GM21360 (cell line): ENCODE measurements around the gene AAR2.

Source experiments
- ATAC-seq: cut with Tn5 transposase; IDR thresholded peaks from one replicate; pipeline ENCODE4 v1.9.1; 2021; ENCODE audit warnings: mild to moderate bottlenecking, moderate library complexity; ENCODE audit not compliant: unreplicated experiment

The AAR2 gene

GRCh38 chr20:36259177-36260061, 23.1 kb downstream of the AAR2 start:
- ATAC-seq, result no peak

GRCh38 chr20:36260316-36260715, 24.0 kb downstream of the AAR2 start:
- ATAC-seq, result no peak

DNA sequence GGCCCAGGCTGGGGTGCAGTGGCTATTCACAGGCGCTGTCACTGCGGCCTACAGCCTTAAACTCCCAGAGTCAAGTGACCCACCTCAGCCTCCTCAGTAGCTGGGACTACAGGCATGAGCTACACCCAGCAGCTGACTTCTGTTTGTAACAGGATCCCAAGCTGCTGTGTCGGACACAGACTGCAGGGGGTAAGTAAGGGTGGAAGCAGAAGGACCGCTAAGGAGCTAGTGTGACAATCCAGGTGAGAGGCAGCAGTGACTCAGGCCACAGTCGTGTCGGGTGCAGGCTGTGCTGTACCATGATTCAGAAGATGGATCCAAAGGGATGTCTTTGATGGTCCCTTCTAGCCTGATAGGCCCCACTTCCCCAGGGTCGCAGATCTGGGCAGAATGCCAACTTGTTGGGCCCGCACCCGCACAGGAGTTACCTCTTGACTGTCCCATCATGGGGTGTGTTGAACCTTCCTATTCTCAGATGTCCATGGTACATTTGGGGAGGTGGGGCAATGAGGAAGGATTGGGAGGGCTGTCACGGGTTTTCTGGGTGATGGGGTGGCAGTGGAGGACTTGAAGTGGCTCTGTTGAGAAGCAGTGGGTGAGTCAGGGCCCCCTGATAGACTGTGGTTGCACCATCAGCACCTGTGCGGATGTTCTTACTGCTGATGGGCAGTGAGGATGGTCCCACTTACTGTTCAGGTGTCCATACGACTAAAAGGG, 25.3 kb downstream of the AAR2 start:
- no peak for ATAC-seq

- no peak for ATAC-seq
Measured at GRCh38 chr20:36262440-36262839, 26.2 kb downstream of the AAR2 start.

DNA sequence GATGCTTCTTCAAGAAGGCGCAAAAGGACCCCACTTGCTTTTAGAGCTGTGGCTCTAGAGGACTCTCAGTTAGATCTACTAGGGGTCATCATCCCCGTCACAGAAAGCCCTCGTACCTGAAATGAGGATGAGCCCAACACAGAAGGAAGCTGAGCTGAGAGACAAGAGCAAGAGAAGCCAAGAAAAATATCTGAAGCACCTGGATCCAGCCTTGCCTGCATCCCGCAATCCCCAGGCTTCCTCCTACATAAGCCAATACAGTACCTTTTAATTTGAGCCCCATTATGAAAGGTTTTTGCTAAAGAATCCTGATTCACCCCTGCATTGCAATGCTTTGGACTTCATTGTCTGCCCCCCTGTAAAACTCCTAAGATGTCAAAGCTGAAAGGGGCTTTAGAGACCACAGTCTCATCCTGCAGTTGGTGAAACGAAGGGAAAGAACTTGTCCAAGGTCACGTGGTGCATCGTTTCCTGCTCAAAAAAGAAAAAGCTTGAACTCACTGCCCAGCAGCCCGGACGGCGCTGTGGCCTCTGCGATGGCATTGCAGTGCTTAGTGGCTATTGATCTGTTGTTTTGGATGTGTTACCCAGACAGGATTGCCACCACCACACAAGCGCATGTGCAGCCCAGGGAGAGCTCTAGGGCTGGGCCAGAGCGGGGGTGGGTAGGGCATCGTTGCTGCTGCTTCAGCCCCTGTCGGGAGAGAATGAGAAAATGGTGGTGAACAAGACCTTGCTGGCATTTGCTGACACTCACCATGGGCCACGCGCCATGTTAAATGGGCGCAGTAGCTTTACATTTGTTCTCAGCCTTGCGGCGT, 28.4 kb downstream of the AAR2 start:
- no peak for ATAC-seq

DNA sequence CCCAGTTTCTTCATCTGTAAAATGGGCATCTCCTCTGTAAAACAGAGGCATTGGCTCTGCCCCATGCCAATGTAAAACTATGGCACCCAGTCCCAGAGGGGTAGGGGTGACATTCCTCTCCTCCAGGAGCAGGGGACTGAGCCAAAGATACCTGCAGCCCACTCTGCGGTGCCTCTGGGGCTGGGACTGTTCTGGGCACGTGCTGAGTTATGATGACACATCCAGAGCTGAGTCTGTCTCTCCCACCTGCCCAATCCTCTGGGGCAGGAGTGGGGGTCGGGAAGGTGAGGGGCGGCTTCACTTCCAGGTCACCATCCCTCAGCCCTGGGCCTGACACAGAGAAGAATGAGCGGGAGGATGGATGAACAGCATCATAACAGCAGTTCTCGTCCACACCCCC, 29.9 kb downstream of the AAR2 start:
- no peak for ATAC-seq

DNA sequence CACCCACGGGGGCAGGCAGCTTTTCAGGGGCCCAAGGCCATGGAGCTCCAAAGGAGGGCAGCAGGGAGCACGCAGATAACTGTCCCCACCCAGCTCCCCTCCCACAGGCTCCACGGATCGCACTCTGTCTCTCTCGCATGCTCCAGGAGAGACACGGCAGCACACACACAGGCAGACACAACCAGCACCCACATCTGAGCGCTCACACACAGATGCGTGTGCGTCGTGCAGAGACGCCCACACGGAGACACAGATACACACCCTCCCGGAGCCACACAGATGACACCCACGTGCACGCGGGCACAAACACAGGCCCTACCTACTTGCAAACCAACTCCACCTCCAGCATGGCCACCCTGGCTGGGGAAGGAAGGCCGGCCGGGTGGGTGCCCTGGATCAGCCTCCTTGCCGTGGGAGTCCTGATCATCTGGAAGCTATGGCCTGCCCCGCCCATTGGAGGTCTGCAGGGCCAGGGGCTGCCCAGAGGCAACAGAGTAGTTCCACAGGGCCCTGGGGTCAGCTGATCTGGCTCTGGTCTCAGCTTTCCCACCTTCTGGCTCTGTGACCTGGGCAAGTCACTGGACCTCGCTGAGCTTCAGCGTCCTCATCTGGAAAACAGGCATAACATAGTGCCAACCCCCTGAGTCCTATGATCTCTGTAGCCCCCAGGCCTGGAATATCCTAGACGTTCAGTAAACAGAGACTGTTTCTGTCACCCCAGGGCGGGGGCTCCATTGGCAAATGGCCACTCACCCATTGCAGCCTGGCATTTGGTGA, 31.5 kb downstream of the AAR2 start:
- no peak for ATAC-seq

- no peak for ATAC-seq
Measured at GRCh38 chr20:36268440-36269342, 32.4 kb downstream of the AAR2 start.

GRCh38 chr20:36269507-36269906, 33.2 kb downstream of the AAR2 start:
- ATAC-seq, result no peak

DNA sequence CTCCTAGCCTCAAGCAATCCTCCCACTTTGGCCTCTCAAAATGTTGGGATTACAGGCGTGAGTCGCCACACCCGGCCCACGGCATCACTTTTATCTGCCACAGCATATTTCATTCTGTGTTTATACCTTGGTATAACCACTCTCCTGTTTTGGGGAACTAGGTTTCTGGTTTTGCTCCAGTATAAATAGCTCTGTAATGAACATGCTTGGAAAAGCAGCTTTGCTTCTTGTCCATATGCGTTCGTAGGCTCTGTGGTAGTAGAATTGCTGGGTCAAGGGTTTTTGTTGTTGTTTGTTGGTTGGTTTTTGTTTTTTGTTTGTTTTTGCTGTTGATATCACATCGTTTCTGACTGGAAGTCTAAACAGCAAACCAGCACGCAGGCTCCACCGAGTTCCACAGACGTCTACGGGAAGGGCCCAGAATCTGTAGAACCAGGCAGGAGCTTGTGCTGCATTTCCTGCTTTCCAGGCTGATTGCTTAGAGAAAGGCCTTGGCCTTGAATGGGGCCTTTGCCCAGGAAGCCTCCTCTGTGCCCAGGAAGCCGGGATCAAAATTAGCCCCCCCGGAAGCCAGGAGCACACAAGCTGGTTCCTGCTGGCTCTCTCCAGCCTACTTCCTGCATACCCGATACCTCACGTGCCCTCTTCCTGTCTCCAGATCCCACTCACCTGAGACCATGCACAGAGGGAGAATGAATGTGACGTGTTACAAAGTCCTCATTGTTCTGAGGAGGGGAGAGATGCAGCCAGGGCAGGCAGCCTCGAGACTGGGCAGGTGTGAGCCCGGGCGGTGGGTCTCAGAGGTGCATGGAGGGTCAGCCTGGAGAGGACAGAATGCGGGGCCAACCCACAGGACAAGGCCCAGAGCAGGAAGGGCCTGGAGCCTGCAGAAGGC, 34.7 kb downstream of the AAR2 start:
- no peak for ATAC-seq

DNA sequence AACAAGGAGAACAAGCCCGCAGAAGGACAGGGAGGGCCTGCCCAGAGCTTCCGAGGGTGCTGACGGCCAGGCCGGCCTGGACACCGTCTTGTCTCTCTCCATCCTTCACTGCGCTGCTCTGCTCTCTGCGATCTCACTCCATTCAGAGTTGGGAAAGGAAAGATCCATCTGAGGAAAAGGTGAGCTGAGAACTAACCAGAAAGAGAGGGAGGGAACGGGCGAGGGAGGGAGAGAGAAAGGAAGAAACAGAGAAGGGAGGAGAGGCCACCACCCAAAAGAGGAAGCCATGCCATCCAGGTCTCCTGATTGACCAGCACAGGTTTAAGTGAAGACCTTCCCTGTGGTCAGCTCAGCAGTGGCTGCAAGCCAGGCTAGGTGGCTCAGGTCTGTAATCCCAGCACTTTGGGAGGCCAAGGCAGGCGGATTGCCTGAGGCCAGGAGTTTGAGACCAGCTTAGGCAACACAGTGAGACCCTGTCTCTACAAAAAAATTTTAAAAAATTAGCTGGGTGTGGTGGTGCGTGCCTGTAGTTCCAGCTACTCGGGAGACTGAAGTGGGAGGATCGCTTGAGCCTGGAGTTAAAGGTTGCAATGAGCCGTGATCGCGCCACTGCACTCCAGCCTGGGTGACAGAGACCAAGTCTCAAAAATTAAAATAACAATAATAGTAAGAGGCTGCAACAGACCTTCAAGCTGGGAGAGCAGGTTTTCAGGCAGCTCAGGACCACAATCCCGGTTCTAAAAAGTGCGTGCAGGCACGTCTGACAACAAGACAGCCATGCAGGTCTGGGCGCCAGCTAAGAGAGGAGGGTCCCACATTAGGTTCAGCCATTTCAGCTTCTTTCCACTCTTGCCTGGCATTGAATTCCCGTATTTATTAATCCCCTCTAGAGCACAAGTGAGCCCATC, 35.6 kb downstream of the AAR2 start:
- ATAC-seq, result no peak

DNA sequence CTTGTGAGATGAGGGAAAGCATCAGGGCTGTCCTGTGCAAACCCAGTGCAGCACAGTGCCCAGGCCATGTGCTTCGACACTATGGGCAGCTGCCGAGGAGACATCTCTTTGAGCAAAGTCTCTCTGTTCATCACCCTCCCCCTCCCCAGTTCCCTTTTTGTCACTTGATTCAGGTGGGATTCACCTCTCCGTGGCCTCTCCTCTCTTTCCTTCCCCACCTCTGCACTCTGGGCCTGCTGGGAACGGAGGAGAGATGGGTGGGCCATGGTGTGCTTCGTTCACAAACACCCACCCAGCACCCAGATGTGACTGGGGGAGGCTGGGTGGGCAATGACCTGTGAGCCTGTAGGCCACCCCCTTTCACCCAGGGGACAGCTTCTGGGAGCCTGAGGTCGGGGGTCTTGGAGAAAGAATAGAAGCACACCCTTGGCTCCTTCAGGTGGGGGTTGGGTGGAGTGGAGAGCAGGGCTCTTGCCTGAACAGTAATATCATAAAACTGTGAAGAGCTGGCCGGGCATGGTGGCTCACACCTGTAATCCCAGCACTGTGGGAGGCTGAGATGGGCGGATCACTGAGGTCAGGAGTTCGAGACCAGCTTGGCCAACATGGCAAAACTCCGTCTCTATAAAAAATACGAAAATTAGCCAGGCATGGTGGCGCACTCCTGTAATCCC, 36.4 kb downstream of the AAR2 start:
- no peak for ATAC-seq

DNA sequence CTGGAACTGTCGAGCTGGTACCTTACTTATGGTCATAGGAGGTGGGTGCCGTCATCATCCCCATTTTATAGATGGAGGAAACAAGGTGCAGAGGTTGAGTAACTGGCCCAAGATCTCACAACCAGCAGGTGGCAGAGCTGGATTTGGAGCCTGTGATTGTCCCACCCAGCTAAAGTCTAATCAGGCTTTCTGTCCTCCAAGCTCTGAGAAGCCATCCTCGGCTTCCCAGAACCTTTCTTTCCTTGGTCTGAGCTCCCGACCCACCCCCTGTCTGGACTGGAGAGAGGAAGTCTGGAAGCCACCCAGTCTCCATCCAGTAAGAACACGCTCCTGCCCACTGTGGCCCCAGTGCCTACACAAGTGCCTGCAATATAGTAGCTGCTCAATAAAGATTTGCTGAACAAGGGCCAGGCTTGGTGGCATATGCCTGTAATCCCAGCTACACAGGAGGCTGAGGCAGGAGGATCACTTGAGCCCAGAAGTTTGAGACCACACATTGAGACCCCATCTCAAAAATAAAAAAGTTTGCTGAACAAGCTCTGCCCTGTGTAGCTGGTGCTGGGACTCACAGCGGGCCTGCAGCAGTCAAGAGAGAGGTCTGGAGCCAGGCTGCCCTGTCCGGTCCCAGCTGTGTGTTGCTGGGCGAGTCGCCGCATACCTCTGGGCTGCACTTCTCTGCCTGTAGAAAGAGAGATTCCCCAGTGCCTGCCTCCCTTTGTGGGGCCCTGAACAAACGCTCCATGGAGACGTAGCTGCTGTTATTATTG, 37.3 kb downstream of the AAR2 start:
- ATAC-seq, result no peak

- no peak for ATAC-seq
Measured at GRCh38 chr20:36274181-36274841, 38.0 kb downstream of the AAR2 start.

- no peak for ATAC-seq
Measured at GRCh38 chr20:36275011-36275410, 38.7 kb downstream of the AAR2 start.
